ENCODE data around the gene POLD1.

DNA sequence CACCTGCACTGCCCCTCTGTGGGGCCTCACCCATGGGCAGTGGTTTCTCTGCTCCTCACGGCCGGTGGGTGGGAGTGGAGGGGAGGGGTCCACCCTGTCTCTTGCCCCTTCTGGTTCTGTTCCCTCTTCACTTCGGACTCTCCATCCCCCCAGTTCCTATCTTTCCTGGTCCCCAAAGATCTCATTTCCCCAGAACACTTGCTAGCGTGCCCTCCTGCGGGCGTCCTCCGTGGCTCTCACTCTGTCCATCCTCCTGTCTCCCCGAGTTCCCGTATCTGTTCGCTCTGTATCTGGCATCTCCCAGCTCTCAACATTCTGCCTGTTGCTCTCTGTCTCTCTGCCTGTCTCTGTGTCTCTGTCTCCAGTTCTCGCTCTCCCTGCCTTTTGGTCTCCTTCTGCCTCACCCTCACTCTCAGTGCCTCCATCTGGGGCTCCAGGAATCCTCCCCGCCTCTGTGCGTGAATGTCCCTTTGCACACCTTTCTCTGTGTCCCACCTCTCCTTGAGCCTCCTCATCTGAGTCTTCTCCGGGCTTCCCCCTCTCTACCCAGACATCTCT, 35.0 kb downstream of the POLD1 start:
- TF ChIP-seq FOXP4 (CRISPR knock-in tag; IDR thresholded peaks at IDR 0.05) (no peak), CTCF (CRISPR knock-in tag; IDR thresholded peaks at IDR 0.05) (no peak), MAFF (IDR thresholded peaks at IDR 0.05; ENCODE audit: low read depth, low read length) (no peak), POLR2A (IDR thresholded peaks at IDR 0.05; ENCODE audit: insufficient read depth in 1 of 2, low read depth in 2 of 2, low read length in 2 of 2) (no peak), ZNF614 (CRISPR knock-in tag; IDR thresholded peaks at IDR 0.05; ENCODE audit: borderline replicate concordance) (no peak), IKZF1 (IDR thresholded peaks at IDR 0.05) (no peak), HNRNPLL (IDR thresholded peaks at IDR 0.05; ENCODE audit: low read depth, low read length, poor library complexity, severe bottlenecking) (no peak), POLR2AphosphoS5 (IDR thresholded peaks at IDR 0.05; ENCODE audit: low read depth, low read length) (no peak), CCDC6 (CRISPR knock-in tag; IDR thresholded peaks at IDR 0.05) (no peak)

Data from HepG2 (cell line).